GM18499 (cell line): Measurements from ENCODE around the gene TLK2.
A peak's percentile ranks its signal among the peaks of the same experiment; 100 is the strongest.

Source experiments
- ATAC-seq: cut with Tn5 transposase; IDR thresholded peaks from one replicate; pipeline ENCODE4 v1.9.1; 2021; ENCODE audit warnings: moderate number of reproducible peaks; ENCODE audit not compliant: insufficient read depth, unreplicated experiment

TLK2 gene

GRCh38 chr17:62648956-62649294 lies 170.3 kb downstream of the TLK2 start:
- no peak for ATAC-seq

GRCh38 chr17:62649570-62649969 lies 170.9 kb downstream of the TLK2 start:
- ATAC-seq = no peak

- ATAC-seq = no peak
Observed at GRCh38 chr17:62650587-62650986, 172.0 kb downstream of the TLK2 start.

GRCh38 chr17:62652251-62653001 lies 173.8 kb downstream of the TLK2 start:
- ATAC-seq = no peak

GRCh38 chr17:62653002-62653825 lies 174.6 kb downstream of the TLK2 start:
- ATAC-seq = peak; percentile 79

- no peak for ATAC-seq
Observed at GRCh38 chr17:62653826-62654761, 175.5 kb downstream of the TLK2 start.

- no peak for ATAC-seq
Observed at GRCh38 chr17:62655656-62656055, 177.0 kb downstream of the TLK2 start.

GRCh38 chr17:62656446-62656845 lies 177.8 kb downstream of the TLK2 start:
- ATAC-seq = no peak

GRCh38 chr17:62657145-62657665 lies 178.6 kb downstream of the TLK2 start:
- ATAC-seq = no peak

- ATAC-seq = no peak
Observed at GRCh38 chr17:62657690-62658089, 179.1 kb downstream of the TLK2 start.

GRCh38 chr17:62658136-62658920 lies 179.7 kb downstream of the TLK2 start:
- no peak for ATAC-seq

GRCh38 chr17:62660629-62661118 lies 182.0 kb downstream of the TLK2 start:
- no peak for ATAC-seq

GRCh38 chr17:62661337-62661736 lies 182.7 kb downstream of the TLK2 start:
- ATAC-seq = no peak

GRCh38 chr17:62662855-62663254 lies 184.2 kb downstream of the TLK2 start:
- no peak for ATAC-seq
